ENCODE data around the gene CSAG3.
"Not testable (repeated sequence)": the region's sequence is repeated elsewhere in the genome, so short reads cannot be mapped to it uniquely, and the experiment has no call there.

The CSAG3 gene

GRCh38 chrX:152758918-152759317, at the start of gene CSAG3:
CSAG3 (plus strand) TSS chrX:152759218.
- not testable (repeated sequence) for DNase-seq

- not testable (repeated sequence) for DNase-seq
Measured at GRCh38 chrX:152713195-152713594, 45.8 kb upstream of the CSAG3 start.

GRCh38 chrX:152713815-152714787, 44.9 kb upstream of the CSAG3 start, which contains the start of gene MAGEA2B:
MAGEA2B (plus strand) TSS chrX:152714628; CDS start chrX:152717107, 2,479 bp downstream.
- not testable (repeated sequence) for DNase-seq

- DNase-seq = no peak
Measured at GRCh38 chrX:152725409-152725808, 33.6 kb upstream of the CSAG3 start.

- no peak for DNase-seq
Measured at GRCh38 chrX:152733261-152733975, 25.6 kb upstream of the CSAG3 start, which contains the start of the genes CSAG1 and MAGEA12. CSAG1 (minus strand) TSS chrX:152733721; CDS start chrX:152732460, 1,261 bp downstream. MAGEA12 (plus strand) TSS chrX:152733757; CDS start chrX:152736162, 2,405 bp downstream.

- DNase-seq = not testable (repeated sequence)
Measured at GRCh38 chrX:152734143-152734858, 24.7 kb upstream of the CSAG3 start.

- DNase-seq = no peak
Measured at GRCh38 chrX:152735101-152735500, 23.9 kb upstream of the CSAG3 start.

- no peak for DNase-seq
Measured at GRCh38 chrX:152735860-152736511, 23.0 kb upstream of the CSAG3 start.

GRCh38 chrX:152736528-152736927, 22.5 kb upstream of the CSAG3 start:
- DNase-seq = not testable (repeated sequence)

- DNase-seq = no peak
Measured at GRCh38 chrX:152738560-152738959, 20.5 kb upstream of the CSAG3 start.

- not testable (repeated sequence) for DNase-seq
Measured at GRCh38 chrX:152753686-152754650, 5.0 kb upstream of the CSAG3 start, which contains the start of gene MAGEA2. MAGEA2 (minus strand) TSS chrX:152753842; CDS start chrX:152751363, 2,479 bp downstream.

- not testable (repeated sequence) for DNase-seq
Measured at GRCh38 chrX:152754871-152755270, 4.1 kb upstream of the CSAG3 start.

GRCh38 chrX:152759544-152759943, 526 bp downstream of the CSAG3 start:
- DNase-seq = not testable (repeated sequence)

- DNase-seq = not testable (repeated sequence)
Measured at GRCh38 chrX:152761582-152761981, 2.6 kb downstream of the CSAG3 start.

GRCh38 chrX:152766562-152766961, 7.5 kb downstream of the CSAG3 start:
- not testable (repeated sequence) for DNase-seq

- not testable (repeated sequence) for DNase-seq
Measured at GRCh38 chrX:152769549-152770289, 10.7 kb downstream of the CSAG3 start, which contains the start of gene MAGEA6. MAGEA6 (minus strand) TSS chrX:152769689; CDS start chrX:152767650, 2,039 bp downstream.

- DNase-seq = not testable (repeated sequence)
Measured at GRCh38 chrX:152787062-152787461, 28.0 kb downstream of the CSAG3 start.

- DNase-seq = no peak
Measured at GRCh38 chrX:152798945-152799344, 39.9 kb downstream of the CSAG3 start.

- no peak for DNase-seq
Measured at GRCh38 chrX:152806035-152806434, 47.0 kb downstream of the CSAG3 start.
